GM21423 (cell line): ENCODE results near the gene PAX5.

Source experiments
- ATAC-seq: cut with Tn5 transposase; IDR thresholded peaks from one replicate; pipeline ENCODE4 v1.9.1; 2021; ENCODE audit warnings: mild to moderate bottlenecking, moderate library complexity; ENCODE audit not compliant: unreplicated experiment

PAX5 gene

GRCh38 chr9:37025823-37026112 lies 8.3 kb downstream of the PAX5 start:
- no peak for ATAC-seq

GRCh38 chr9:37025071-37025822 lies 8.8 kb downstream of the PAX5 start:
- no peak for ATAC-seq

- no peak for ATAC-seq
Measured at GRCh38 chr9:37017546-37017945, 16.5 kb downstream of the PAX5 start.

GRCh38 chr9:37011530-37011929 lies 22.5 kb downstream of the PAX5 start:
- ATAC-seq = no peak

- ATAC-seq = no peak
Measured at GRCh38 chr9:37010976-37011375, 23.1 kb downstream of the PAX5 start.

- ATAC-seq = no peak
Measured at GRCh38 chr9:37010180-37010579, 23.9 kb downstream of the PAX5 start.

GRCh38 chr9:37007295-37007694 lies 26.8 kb downstream of the PAX5 start:
- ATAC-seq = no peak

GRCh38 chr9:37005517-37006140 lies 28.4 kb downstream of the PAX5 start:
- no peak for ATAC-seq

- ATAC-seq = no peak
Measured at GRCh38 chr9:37004424-37004935, 29.6 kb downstream of the PAX5 start.

GRCh38 chr9:37002413-37003217 lies 31.5 kb downstream of the PAX5 start:
- no peak for ATAC-seq

- no peak for ATAC-seq
Measured at GRCh38 chr9:37002036-37002412, 32.0 kb downstream of the PAX5 start.

GRCh38 chr9:37001459-37001858 lies 32.6 kb downstream of the PAX5 start:
- no peak for ATAC-seq

- no peak for ATAC-seq
Measured at GRCh38 chr9:36999728-37000333, 34.2 kb downstream of the PAX5 start.

- ATAC-seq = no peak
Measured at GRCh38 chr9:36997414-36997813, 36.7 kb downstream of the PAX5 start.

GRCh38 chr9:36996706-36997086 lies 37.4 kb downstream of the PAX5 start:
- no peak for ATAC-seq

GRCh38 chr9:36995927-36996705 lies 38.0 kb downstream of the PAX5 start:
- peak; percentile 21 for ATAC-seq

GRCh38 chr9:36993933-36994764 lies 39.9 kb downstream of the PAX5 start:
- ATAC-seq = peak; percentile 53

- no peak for ATAC-seq
Measured at GRCh38 chr9:36992501-36993316, 41.4 kb downstream of the PAX5 start.
